Left lung (tissue), 10 donors: Measurements from ENCODE around the gene FNTB. TPM values are rescaled to one million over a fixed set of nuclear protein-coding genes. Genes with fewer than 3 reads are reported as not detected.

Source experiments
- ATAC-seq: fragments of 200-7000 bp; cut with Tn5 transposase; one replicate; pipeline ENCODE4 v1.9.1; 2020; ENCODE audit warnings: moderate library complexity
- DNase-seq, 4 donors: peaks; one replicate each; pipeline ENCODE4 v3.0.0-alpha.2; 2013 to 2020
- H3K27ac ChIP-seq, 2 donors: fragments of 200-600 bp; sonication (generic) in 1 of 2; one replicate each; pipeline versions ENCODE4 v1.5.0 to v1.8.0; 2020 to 2021
- H3K27me3 ChIP-seq, 2 donors: fragments of 200-600 bp; sonication (generic) in 1 of 2; one replicate each; pipeline versions ENCODE4 v1.5.0 to v1.8.0; 2020 to 2021
- H3K36me3 ChIP-seq, 2 donors: fragments of 200-600 bp; sonication (generic) in 1 of 2; one replicate each; pipeline versions ENCODE4 v1.5.0 to v1.8.0; 2020 to 2021
- H3K4me1 ChIP-seq, 2 donors: fragments of 200-600 bp; one replicate each; pipeline ENCODE4 v1.8.0; 2021
- H3K4me3 ChIP-seq, 2 donors: fragments of 200-600 bp; sonication (generic) in 1 of 2; one replicate each; pipeline versions ENCODE4 v1.5.0 to v1.8.0; 2020 to 2021; ENCODE audit warnings: mild to moderate bottlenecking in 1 of 2
- H3K9me3 ChIP-seq, 2 donors: fragments of 200-600 bp; sonication (generic) in 1 of 2; one replicate each; pipeline versions ENCODE4 v1.5.0 to v1.8.0; 2020 to 2021
- intact Hi-C, 2 donors: fragments of 100-400 bp; cut with DNase I; formaldehyde crosslinking; loops; one replicate each; pipeline versions ENCODE4 v1.11.2 to v1.14.2; 2022
- polyA plus RNA-seq, 6 donors: library from polyadenylated mRNA; unstranded; fragments of 120-200 nt; gene quantifications; one replicate each; pipeline ENCODE4 v1.2.1, GENCODE V29; 2013; ENCODE audit not compliant: insufficient read length in 6 of 6
- total RNA-seq, 2 donors: library from RNA; stranded (reverse); fragmentation: NEBNext Ultra II Directional; extraction: Animal tissue kit (Norgen Biotek cat#: 25700); gene quantifications; one replicate each; pipeline ENCODE4 v1.2.1, GENCODE V29; 2021
- TF ChIP-seq, protein P1 (sequence below), 2 donors: fragments of 200-600 bp; sonication (generic) in 1 of 2; IDR thresholded peaks; one replicate each; pipeline versions ENCODE4 v1.5.0 to v1.8.0; 2021; ENCODE audit warnings: antibody characterized with exemption in 2 of 2
- donor health status: DM: no; HTN: yes; CAD: no.
- donor health status: DM: no; HTN: no; CAD: no.

FNTB gene
- total and polyA plus RNA-seq, 8 donors = 16.6 to 32.7 (median 29.4) TPM

DNA sequence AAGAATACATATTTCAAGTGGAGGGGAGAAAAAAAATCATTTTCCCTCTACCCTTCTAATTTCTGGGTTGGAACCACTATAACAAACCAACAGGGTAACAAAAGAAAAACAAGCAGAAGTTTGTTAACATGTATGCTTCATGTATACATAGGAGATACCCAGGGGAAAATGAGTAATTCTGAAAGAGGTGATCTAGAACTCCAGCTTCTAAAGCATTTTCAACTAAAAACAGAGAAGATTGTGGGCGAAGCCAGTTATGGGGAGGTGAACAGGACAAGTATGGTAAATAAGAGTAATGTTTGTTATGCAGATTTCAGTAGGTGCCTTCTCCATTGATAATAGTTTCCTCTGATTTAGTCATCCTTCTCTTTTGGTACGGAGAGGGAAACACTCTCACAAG lies 16.7 kb downstream of the FNTB start:
- Histone ChIP-seq H3K4me3 (no peak overlapping the region), H3K27ac (no peak overlapping the region), H3K4me1 (peaks cover 0 to 6% of the 10 kb centered on the region in 2 donors), H3K9me3 (no peaks in the 10 kb centered on the region), H3K27me3 (no peaks in the 10 kb centered on the region), H3K36me3 (peaks cover 0 to 14% of the 10 kb centered on the region in 2 donors)
- DNase-seq = no peak
- intact Hi-C loops = no loop called here
- TF ChIP-seq, protein P1, sequence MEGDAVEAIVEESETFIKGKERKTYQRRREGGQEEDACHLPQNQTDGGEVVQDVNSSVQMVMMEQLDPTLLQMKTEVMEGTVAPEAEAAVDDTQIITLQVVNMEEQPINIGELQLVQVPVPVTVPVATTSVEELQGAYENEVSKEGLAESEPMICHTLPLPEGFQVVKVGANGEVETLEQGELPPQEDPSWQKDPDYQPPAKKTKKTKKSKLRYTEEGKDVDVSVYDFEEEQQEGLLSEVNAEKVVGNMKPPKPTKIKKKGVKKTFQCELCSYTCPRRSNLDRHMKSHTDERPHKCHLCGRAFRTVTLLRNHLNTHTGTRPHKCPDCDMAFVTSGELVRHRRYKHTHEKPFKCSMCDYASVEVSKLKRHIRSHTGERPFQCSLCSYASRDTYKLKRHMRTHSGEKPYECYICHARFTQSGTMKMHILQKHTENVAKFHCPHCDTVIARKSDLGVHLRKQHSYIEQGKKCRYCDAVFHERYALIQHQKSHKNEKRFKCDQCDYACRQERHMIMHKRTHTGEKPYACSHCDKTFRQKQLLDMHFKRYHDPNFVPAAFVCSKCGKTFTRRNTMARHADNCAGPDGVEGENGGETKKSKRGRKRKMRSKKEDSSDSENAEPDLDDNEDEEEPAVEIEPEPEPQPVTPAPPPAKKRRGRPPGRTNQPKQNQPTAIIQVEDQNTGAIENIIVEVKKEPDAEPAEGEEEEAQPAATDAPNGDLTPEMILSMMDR (IDR thresholded peaks at IDR 0.05) = no peak
- ATAC-seq = no peak

DNA sequence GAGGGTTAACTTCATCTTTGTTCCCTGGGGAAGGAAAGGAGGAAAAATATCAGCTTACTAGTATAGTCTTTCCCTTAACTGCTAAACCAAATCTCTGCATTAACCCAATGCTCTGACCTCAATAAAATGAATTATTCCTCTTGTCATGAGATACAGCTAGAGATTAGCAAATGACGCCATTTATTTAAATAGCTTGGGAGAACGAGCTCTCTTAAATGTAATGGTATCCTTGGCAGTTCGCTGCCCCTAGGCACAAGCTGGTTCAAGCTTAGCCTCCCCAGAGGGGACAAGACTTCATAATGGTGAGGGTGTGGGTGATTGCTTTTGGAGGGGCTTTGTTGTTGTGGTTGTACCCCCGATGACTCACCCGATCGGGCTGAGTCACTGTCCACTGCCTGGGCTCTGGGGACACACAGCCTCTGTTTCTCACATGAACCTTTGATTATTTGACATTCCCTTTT lies 19.6 kb downstream of the FNTB start:
- no peak for ATAC-seq
- H3K4me3 ChIP-seq = no peak overlapping the region
- no peaks in the 10 kb centered on the region for H3K9me3 ChIP-seq
- no peaks in the 10 kb centered on the region for H3K27me3 ChIP-seq
- peaks cover 0 to 6% of the 10 kb centered on the region in 2 donors for H3K4me1 ChIP-seq
- DNase-seq = no peak
- intact Hi-C loops = no loop called here
- H3K27ac ChIP-seq = no peak overlapping the region
- TF ChIP-seq, protein P1 (IDR thresholded peaks at IDR 0.05) = no peak
- peaks cover 0 to 19% of the 10 kb centered on the region in 2 donors for H3K36me3 ChIP-seq

DNA sequence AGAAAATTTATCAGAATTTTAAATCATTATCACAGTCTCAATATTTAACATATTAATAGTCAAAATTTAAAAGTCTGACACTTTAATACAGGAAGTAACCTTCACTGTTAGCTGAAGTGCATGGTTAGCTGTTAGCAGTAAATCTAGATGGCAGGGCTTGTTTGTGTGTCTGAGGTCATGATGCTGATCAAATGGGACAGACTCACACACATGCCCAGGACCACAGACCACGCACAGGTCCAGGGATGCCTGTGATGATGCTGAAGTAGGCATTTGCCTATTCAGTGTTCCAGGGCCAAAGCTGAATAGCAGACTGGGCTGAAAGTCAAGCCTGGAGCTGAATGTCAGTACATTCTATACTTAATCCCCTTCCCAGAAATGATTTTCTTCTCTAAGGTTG lies 20.5 kb downstream of the FNTB start:
- Histone ChIP-seq H3K27ac (no peak overlapping the region), H3K4me1 (peaks cover 0 to 6% of the 10 kb centered on the region in 2 donors), H3K9me3 (no peaks in the 10 kb centered on the region), H3K36me3 (peaks cover 0 to 24% of the 10 kb centered on the region in 2 donors), H3K27me3 (no peaks in the 10 kb centered on the region), H3K4me3 (no peak overlapping the region)
- no peak for ATAC-seq
- intact Hi-C loops = no loop called here
- TF ChIP-seq, protein P1 (IDR thresholded peaks at IDR 0.05) = no peak
- DNase-seq = no peak

DNA sequence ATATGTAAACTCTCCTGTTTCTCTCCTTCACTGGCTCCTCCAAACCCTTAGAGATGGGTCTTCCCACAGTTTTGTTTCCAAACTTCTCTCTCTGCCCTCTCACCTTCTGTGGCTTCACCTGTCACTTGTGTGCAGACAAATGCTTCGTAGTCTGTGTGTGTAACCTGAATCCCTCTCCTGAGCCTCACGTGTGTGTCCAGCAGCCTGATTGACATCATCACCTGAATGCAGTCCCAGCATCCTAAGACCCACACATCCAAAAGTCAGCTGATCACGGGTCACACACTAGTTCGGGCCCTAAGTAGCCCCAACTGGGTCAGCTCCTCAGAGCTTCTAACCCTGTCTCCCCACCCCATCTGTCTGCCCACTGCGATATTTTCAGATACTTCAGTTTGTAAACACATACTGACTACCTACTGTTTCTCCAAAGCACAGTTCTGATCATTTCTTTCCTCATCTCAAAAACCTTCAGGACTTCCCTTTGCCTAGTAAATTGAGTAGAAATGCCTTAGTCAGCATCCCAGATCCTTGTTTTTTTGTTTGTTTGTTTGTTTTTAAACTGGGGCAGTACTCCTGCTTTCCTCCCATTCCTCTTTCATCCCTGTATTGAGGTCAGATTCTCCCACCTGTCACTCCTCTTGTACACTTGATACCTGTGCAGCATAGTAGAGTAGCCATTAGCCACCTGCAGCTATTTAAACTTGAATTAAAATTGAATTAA lies 23.7 kb downstream of the FNTB start:
- H3K4me1 ChIP-seq = no peaks in the 10 kb centered on the region
- H3K36me3 ChIP-seq = peaks cover 0 to 46% of the 10 kb centered on the region in 2 donors
- TF ChIP-seq, protein P1 (IDR thresholded peaks at IDR 0.05) = no peak
- no peaks in the 10 kb centered on the region for H3K27me3 ChIP-seq
- intact Hi-C loops = no loop called here
- no peak overlapping the region for H3K27ac ChIP-seq
- no peak overlapping the region for H3K4me3 ChIP-seq
- ATAC-seq (no peak), DNase-seq (no peak)
- no peaks in the 10 kb centered on the region for H3K9me3 ChIP-seq

DNA sequence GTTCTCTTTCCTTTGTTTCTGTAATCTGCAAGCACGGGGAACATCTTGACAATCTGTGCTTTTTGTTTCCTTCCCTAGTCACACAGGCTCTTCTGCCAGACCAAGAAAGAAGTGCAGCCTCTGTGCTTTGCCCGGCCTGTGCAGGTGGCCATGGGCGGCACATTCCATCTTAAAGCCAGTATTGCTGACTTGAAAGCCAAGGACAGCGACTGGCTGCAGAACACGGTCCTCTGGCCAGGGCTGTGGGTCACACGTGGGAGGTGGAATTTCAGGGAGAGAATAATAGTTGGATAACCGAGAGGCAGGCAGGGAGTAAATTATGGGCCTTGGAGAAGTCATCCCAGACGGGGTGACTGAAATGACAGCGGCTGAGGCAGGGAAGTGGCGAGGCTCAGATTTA lies 24.8 kb downstream of the FNTB start:
- intact Hi-C loops = no loop called here
- H3K27ac ChIP-seq = no peak overlapping the region
- no peaks in the 10 kb centered on the region for H3K9me3 ChIP-seq
- TF ChIP-seq, protein P1 (IDR thresholded peaks at IDR 0.05) = no peak
- peaks cover 0 to 51% of the 10 kb centered on the region in 2 donors for H3K36me3 ChIP-seq
- H3K27me3 ChIP-seq = no peaks in the 10 kb centered on the region
- DNase-seq (no peak), ATAC-seq (no peak)
- no peak overlapping the region for H3K4me3 ChIP-seq
- no peaks in the 10 kb centered on the region for H3K4me1 ChIP-seq
